Tibial nerve (tissue), 3 donors: ENCODE data around the gene SMPD2.

Experiments used
- POLR2A ChIP-seq, 2 donors: fragments of 450-650 bp; IDR thresholded peaks; one replicate each; pipeline ENCODE4 v1.6.1; 2017; ENCODE audit warnings: antibody characterized with exemption in 2 of 2, mild to moderate bottlenecking in 2 of 2, moderate library complexity in 2 of 2
- TF ChIP-seq, protein P1 (sequence below), 5 experiments: fragments of 200-600 bp in 3 of 5; fragments of 450-650 bp in 2 of 5; sonication (generic) in 3 of 5; IDR thresholded peaks; one replicate each; pipeline ENCODE4 v1.5.1; 2016 to 2019; ENCODE audit warnings: antibody characterized with exemption in 5 of 5, mild to moderate bottlenecking in 3 of 5, moderate library complexity in 2 of 5

DNA sequence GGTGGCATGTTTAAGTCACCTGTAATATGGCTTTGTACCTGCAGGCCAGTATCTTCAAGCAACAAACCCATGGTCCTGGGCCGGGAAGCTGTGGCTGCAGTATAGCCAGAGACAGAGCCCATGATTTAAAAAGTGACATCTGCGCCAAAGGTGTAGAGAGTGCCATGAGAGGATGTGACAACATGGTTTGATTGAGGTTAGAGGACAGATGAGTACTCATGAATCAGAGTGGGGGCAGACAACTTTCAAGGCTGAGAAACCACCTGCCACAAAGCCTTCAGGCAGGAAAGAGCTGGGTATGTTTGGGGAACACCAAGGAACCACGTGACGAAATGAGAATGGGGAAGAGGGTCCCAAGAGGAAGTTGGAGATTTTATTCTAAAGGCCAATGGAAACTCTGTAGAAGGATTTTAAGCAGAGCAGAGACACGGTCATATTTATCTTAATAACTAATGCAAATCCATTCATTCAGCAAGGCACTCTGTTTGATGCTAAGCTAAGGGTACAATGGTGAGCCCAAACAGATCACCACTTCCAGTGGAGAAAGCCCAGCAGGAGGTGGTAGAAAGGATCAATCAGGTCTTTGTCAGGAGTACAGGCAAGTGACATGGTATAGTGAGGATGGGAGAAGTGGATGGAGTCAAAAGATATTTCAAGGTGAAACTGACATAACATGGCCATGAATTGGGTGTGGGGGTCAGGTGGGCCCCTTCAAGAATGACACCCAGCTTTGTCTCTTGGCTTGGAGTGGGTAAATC is 18.4 kb downstream of the SMPD2 start:
- TF ChIP-seq, protein P1, sequence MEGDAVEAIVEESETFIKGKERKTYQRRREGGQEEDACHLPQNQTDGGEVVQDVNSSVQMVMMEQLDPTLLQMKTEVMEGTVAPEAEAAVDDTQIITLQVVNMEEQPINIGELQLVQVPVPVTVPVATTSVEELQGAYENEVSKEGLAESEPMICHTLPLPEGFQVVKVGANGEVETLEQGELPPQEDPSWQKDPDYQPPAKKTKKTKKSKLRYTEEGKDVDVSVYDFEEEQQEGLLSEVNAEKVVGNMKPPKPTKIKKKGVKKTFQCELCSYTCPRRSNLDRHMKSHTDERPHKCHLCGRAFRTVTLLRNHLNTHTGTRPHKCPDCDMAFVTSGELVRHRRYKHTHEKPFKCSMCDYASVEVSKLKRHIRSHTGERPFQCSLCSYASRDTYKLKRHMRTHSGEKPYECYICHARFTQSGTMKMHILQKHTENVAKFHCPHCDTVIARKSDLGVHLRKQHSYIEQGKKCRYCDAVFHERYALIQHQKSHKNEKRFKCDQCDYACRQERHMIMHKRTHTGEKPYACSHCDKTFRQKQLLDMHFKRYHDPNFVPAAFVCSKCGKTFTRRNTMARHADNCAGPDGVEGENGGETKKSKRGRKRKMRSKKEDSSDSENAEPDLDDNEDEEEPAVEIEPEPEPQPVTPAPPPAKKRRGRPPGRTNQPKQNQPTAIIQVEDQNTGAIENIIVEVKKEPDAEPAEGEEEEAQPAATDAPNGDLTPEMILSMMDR (IDR thresholded peaks at IDR 0.05) = no peak
- TF ChIP-seq POLR2A (IDR thresholded peaks at IDR 0.05) = no peak
